HG02884 (cell line): ENCODE measurements around the gene LLGL2.

ENCODE experiments used
- ATAC-seq: cut with Tn5 transposase; IDR thresholded peaks from one replicate; pipeline ENCODE4 v1.9.1; 2021; ENCODE audit warnings: mild to moderate bottlenecking, moderate library complexity; ENCODE audit not compliant: unreplicated experiment

LLGL2 gene

DNA sequence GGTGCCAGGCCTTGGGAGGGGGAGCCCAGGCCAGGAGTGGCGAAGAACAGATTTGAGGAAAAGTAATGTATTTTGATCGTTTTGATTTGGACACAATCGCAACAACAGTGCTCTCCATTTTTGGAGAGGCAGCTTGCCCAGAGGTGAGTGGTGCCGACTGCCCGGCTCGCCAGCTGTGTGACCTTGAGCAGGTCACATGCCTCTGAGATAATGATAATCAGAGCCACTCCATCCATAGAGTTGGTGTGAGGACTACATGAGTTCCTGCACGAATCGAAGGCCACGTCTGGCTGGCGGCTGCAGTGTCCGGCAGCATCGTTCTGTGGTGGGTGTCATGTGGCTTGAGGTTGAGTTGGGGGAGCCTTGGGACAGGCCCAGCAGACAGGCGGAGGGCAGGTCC lies 20.7 kb downstream of the LLGL2 start:
- ATAC-seq = no peak

DNA sequence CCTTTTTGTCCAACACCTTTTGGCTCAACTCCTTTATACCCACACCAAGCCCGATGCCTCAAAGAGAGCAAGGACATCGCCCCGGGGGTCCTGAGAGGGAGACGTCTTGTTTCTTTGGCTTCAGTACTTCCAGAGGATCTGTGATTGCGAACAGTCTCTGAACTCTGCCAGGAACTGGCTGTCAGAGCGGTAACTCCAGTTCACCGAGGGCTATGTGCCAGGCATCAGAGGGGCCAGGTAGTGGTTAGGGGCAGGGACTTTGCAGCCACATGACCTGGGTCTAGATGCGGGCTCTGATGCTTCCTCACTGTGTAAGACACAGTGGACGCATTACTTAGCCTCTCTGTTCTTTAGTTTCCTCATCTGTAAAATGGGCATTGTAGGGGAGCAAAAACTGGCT lies 21.6 kb downstream of the LLGL2 start:
- ATAC-seq = no peak

DNA sequence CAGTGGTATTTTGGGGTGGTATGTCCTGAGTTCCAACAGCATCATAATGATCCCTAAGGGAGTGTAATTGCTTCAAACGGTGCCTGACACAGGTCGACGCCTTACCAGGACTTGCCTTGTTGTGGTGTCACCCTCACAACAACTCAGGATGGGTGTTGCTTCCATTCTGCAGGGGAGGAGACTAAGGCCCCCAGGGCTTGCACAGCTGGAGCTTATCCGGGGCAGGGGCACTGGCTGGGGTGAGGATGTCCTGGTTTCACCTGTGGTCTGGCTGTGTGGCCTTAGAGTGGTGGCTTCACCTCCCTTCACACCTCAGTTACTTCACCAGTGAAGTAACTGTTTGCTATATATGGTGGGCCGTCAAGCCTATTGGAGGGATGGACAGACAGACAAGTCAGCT lies 23.3 kb downstream of the LLGL2 start:
- ATAC-seq = no peak

DNA sequence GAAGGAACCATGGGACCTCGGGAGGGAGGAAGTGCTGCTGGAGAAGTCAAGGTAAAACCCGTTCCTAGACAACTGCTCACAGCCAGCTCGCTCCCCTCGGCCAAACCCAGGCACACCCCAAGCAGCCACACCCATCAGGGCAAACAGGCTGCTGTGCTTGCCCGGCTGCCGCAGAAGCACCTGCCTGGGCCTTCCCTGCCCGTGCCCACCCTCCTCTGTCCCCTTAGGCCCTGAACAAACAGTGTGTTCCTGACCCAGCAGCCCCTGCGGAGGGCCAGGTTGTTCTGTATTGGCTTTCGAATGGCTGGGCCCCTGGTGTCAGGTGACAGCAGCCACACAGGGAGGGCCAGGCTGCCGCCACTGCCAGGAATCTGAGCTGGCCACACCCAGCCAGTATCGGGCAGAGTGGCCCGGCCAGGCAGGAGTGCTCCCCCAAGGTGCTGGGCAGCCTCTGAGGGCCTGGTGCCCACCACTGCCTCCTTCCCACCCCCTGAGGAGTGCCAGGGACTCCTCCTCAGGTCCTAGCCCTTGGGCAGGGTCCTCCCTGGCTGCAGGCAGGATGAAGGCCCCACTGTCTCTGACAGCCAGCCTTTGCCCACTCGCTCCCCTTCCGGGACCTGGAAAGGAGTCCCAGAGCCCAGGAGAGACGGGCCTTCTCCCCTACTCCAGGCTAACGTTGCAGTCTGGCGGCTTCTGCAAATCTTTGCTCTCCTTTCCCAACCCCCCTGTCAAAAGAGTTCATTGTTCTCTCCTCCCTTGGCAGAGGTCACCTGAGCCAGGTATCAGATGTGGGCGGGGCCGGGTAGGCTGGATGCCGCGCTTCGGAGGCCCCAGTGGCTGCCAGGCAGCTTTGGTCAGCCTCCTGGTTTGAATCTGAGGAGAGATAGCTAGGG lies 24.0 kb downstream of the LLGL2 start:
- no peak for ATAC-seq

DNA sequence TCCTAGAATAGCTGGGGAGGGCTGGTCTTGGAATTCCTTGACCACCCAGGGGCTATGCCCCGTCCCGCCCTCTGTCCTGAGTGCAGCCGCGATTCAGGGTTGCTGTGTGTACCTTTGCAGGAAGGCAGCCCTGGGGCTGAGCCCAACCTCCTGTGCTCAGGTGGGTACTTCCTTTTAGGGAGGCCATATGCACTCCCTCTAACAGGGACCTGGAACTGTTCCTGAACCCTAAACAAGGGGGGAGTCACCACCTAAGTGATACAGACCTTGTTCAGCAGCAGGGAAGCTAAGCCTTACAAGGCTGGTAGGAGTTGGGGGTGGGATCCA lies 24.6 kb downstream of the LLGL2 start:
- no peak for ATAC-seq

DNA sequence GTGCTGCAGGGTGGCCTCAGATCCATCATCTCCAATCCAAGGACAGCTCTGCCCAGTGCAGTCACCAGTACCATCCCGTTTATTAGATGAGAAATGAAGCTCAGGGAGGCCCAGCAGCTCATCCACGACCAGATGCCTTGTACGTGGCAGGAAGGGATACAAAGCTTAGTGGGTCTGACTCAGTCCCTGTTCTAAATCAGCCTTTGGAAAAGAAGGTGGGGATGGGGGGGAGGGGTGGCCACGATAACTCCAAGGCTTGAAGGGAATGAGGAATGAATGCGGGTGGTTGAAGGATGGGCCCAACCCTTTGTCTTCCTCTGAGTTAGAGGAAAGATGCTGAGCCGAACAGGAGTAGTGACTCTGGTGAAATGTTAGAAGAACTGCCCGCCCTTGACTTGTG lies 25.8 kb downstream of the LLGL2 start:
- ATAC-seq = no peak

DNA sequence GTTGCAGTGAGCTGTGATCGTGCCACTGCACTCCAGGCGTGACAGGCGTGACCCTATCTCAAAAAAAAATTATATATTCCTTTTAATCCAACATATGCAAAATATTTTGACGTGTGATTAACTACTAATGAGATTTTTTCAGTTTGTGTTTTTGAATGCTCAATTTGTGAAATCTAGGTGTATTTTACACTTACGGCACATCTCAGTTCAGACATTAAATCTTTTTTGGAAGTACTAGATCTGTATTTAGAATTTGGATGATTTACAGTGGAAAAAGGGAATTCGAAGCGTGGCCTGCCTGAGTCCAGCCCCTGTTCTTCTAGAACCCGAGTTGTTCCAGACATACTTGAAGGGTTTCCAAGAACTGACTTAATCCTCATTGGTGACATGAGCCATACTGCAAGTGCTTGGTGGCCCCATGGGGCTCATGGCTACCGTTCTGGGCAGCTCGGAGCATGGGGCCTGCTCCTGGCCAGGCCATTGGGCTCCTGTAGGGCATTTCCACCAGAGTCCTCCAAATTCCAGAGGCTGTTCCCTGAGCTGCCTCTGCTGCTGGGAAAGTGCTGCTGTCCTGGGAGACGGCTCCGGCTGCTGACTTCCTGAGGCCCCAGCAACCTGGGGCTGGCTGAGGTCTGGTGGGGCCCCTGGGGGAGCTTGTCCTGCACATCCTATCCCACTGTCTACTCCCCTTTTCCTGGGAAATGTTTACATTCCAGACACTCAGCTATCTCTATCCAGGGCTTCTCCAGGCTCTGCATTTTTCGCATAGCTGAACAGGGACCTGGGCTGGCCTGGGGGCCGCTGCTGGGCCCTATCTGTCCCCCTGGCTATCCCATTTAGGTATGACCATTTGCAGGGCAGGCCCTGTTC lies 27.2 kb downstream of the LLGL2 start:
- no peak for ATAC-seq

DNA sequence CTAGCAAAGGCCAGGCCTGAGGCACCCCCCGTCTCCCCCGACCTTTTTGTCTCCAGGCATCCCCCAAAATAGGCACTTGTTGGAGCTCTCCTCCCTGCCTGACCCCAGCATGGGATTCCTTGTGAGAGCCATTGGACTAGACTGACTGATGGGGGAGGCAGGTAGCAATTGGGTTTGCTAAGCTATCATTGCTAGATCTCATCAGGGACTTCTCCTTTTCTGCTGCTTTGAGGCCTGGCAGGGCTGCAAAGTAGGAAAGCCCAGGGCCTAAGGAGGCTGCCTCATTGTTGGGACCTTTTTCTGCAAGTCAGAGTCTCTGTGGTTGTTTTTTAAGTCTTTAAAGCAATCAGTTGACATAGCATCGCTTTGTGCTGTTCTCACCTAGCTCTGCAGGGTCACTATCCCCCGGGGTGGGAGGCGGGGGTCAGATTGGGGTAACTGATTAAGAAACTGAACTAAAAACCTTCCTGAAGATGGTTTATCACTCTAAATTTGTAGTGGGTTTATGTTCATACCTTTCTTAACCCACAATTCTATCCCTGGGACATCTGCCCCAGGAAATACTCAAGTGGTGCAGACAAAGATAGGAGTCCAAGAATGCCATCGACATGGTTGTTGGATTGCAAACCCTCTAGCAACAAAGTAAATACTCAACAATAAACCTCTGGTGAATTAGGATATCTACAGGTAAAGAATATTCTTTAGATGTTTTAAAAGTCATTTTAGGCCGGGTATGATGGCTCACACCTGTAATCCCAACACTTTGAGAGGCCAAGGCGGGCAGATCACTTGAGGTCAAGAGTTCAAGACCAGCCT lies 28.0 kb downstream of the LLGL2 start:
- ATAC-seq = no peak

DNA sequence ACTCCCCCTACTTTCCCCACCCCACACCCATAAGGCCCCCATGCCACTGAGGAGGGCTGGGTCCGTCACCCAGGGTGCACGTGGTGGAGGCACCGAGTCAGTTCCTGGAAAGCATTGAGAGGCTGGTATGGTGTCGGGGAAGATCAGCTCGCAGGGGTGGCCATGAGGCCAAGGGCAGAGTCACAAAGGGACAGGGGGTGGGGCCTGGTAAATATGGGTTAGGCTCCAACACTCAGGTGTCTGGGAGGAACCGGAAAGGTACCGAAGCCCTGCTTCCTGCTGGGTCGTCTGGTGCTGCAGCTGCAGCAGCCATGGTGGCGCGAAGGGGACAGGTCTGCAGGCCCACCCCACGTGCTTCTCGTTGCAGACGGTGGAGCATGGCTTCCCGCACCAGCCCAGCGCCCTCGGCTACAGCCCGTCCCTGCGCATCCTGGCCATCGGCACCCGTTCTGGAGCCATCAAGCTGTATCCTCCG lies 30.2 kb downstream of the LLGL2 start:
- no peak for ATAC-seq

DNA sequence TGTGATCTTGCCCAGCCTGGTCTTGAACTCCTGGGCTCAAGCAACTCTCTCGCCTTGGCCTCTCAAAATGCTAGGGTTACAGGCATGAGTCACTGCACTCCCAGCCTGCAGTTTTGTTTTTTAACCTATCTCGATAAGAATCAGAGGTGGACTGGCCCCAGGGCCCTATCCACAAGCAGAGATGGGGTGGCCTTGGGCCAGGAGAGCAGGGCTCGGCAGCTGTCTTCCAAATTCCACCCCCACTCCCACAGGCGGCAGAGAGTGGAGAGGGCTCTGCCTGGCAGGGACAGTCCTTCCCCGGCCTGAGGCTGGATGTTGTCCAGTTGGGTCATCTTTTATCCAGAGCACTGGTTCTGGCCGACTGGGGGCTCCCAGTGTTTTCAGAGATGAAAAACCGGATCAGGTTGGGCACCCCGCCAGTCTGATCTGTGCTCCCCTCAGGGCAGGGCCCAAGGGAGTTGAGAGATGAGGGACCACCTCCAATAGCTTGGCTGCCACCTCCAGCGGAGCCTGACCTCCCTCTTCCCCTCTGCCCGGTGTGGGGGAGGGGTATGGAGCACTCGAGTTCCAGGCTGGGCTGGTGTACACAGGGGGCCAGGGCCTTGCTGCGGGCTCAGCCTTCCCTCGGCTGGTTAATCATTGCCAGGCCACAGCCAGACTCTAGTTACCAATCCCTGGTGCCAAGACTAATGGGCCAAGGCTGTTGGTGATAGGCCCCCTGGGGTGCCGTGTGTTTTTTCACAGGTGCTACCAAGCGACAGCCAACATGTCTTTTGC lies 31.8 kb downstream of the LLGL2 start:
- ATAC-seq = no peak

DNA sequence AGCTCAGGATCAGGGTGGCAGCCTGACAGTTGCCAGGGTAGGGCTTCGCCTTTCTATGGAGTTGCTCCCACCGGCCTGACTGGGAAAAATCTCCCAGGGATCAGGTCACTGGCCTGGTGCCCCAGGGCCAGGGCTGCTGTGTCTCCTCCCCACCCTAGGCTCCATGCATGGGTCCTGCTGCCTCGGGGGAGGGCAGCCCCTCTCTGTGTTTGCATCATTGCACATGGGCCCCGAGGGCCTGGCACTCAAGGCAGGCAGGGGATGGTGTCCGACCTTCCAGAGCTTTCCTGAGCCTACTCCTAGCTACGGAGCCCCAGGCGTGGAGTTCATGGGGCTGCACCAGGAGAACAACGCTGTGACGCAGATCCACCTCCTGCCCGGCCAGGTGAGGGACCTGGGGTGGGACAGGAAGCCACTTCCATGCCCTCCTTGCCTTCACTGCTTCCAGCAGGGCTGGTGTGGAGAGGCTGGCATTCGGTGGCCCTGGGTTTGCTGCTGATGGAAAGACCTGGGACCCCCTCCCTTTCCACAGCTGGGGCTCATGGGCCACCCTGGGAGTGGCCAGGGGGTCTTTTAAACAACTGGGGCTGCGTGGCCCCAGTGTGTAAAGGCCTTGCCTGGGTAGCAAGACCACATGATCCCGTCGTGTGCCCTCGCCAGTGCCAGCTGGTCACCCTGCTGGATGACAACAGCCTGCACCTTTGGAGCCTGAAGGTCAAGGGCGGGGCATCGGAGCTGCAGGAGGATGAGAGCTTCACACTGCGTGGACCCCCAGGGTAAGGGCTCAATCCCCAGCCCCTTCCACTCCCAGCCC lies 32.6 kb downstream of the LLGL2 start:
- ATAC-seq = no peak

DNA sequence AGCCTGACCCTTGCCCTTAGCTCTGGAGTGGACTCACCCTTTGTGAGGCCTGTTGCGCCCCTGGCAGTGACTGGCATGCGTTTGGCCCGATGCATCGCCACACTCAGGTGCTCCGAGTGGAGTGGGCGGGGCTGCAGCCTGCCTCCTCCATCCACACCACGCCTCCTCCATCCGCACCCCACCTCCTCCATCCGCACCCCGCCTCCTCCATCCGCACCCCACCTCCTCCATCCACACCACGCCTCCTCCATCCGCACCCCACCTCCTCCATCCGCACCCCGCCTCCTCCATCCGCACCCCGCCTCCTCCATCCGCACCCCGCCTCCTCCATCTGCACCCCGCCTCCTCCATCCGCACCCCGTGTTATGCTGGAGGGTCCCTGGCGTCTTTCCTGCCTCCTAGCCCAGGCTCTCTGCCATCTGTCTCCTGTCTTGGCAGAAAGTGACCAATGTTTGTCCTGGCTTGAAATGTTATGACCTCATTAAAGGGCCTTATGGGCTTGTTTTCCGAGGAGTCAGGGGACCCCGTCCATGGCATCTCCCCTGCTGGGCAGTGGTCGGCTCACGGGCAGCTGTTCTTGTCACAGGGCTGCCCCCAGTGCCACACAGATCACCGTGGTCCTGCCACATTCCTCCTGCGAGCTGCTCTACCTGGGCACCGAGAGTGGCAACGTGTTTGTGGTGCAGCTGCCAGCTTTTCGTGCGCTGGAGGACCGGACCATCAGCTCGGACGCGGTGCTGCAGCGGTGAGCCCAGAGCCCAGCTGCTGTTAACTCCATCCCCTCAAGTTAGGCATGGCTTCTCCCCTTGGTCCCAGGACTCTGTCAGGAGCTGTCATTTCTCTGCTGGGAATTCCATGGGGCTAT lies 33.4 kb downstream of the LLGL2 start:
- no peak for ATAC-seq

DNA sequence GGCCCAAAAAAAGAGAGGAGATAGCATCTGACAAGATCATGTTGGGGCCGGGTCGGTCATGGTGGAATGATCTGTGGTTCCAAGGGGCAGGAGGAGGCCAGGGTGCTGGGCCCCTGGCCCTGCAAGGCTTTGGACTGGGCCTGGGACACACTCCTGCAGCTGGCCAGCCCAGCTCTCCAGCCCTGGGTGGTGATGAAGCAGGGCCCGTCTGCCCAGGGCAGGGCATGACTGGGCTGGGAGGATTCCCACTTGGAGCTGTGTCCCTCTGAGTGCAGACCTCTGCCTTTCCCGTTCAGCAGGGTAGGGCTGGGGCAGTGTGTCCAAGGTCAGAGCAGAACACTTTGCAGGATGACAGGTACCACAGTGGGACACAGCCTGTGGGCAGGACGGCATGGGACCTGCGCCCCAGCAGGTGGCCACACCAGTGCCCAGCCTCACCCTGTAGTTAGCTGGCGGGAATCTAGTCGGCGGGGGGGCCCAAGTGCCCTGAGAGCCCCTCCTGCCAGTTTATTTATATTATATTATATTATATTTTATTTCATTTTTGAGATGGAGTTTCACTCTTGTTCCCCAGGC lies 34.5 kb downstream of the LLGL2 start:
- no peak for ATAC-seq

DNA sequence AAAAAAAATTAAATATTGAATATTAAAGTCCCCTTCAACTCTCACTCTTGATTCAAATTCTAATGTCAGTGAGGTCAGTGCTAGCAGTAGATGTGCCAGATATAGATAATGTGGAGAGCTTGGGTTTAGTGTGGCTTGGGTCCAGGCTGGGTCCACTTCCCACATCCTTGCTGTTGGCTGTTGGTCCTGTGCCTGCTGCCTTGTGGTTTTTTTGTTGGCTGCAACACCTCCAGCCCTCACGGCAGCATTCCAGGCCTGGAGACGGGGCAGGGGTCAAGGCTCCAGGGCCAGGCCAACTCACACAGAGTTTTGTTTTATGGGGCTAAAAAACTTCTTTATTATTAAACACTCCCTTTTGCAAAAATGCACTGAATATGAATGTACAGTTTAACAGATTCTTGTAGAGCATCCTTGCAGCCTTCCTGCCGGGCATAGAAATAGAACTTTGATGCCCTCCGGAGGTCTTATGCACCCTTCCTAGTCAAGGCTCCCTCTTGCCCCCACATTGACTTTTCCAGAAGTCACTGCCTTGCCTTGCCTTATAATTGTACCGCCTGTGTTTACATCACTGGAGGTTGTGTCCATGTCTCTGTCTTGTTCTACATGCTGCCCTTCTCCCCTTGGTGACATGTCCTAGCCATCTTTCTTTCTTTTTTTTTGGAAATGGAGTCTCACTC lies 36.6 kb downstream of the LLGL2 start:
- ATAC-seq = no peak

DNA sequence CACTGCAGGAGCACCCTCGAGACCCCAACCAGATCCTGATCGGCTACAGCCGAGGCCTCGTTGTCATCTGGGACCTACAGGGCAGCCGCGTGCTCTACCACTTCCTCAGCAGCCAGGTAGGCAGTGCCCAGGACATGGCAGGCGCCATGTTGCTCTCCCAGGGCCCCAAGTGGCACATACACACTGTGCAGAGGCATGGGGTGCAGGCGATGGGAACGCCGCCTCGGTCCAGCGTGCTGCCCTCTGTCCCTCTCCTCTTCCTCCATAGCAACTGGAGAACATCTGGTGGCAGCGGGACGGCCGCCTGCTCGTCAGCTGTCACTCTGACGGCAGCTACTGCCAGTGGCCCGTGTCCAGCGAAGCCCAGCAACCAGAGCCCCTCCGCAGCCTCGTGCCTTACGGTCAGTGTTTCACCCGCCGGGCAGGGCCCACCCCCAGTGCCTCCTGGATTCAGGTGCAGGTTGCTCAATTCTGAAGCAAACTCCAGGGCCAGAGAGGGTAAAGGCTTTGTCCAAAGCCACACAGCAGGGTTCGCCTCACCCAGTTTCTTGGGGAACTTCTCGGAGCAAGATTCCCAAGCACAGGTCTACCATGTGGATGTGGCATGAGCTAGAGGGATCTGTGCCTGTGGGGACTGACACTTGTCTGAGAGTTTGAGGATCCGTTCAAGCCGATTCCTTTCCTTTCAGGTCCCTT lies 37.7 kb downstream of the LLGL2 start:
- no peak for ATAC-seq

DNA sequence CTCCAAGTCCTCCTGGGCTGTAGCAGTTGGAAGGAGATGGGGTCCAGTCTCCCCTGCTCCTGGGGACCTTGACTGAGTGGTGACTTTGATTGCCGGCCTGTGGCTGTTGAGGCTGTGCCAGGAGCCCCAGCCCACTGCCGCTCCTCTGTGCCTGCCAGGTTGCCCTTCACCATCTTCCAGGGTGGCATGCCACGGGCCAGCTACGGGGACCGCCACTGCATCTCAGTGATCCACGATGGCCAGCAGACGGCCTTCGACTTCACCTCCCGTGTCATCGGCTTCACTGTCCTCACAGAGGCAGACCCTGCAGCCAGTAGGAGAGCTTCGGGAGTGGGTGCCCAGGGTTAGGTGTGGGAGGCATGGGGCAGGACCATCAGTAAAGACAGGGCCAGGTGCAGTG lies 38.7 kb downstream of the LLGL2 start:
- no peak for ATAC-seq

DNA sequence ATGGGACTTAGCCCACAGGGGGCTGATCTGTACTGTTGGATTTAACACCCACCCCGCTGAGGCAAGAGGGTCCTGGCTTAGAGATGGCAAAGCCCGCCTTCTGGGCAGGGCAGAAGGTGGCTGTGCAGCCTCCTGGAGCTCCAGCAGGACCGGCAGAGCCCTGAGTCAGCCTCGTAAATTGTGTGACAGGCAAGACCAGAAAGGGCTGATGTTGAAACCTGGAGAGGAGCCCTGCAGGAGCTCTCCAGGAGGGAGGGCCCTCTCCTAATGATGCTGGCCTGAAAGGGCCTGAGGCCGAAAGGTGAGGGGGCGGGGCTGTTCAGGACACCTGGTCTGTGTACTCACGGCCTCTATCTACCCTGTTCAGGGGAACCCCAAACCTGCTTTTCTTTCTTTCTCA lies 39.6 kb downstream of the LLGL2 start:
- no peak for ATAC-seq
